HCT116 (cell line): Measurements from ENCODE around the gene PIP4K2B. TPM values are rescaled to one million over a fixed set of nuclear protein-coding genes. Genes with fewer than 3 reads are reported as not detected.

Source experiments
- ATAC-seq: fragments of 200-7000 bp; cut with Tn5 transposase; 2 replicates; pipeline ENCODE4 v1.9.1; 2020; ENCODE audit warnings: mild to moderate bottlenecking, moderate library complexity
- BruUV-seq: library from RNA; stranded (reverse); fragments of 400-500 nt; replicated peaks from 2 replicates; lab custom pipeline; 2021; lab: Mats Ljungman, UMichigan
- CTCF ChIA-PET: fragments of 300-600 bp; sonication (Branson Sonifier 250); formaldehyde crosslinking; loops from one replicate; lab custom pipeline; 2021; ENCODE audit warnings: antibody characterized with exemption; lab: Charles Lee
- POLR2A ChIA-PET: fragments of 300-600, 350-600 bp; sonication (Branson Sonifier 250); formaldehyde crosslinking; loops from one replicate; lab custom pipeline; 2021; ENCODE audit warnings: antibody characterized with exemption; lab: Charles Lee
- RAD21 ChIA-PET, 2 experiments: fragments of 300-600 bp; sonication (Branson Sonifier 250); formaldehyde crosslinking; loops; one replicate each; lab custom pipeline; 2023; ENCODE audit warnings: low total read pairs in 2 of 2; ENCODE audit not compliant: uncharacterized antibody in 2 of 2, unreplicated experiment in 2 of 2, low non-redundant PET in 1 of 2; lab: Charles Lee
- DNase-seq: peaks from one replicate; pipeline ENCODE4 v3.0.0-alpha.2; 2010; ENCODE audit warnings: low read depth, low spot score
- H2AFZ ChIP-seq: fragments of 200-600 bp; shearing (Covaris generic), sonication (generic); 2 replicates; pipeline ENCODE4 v1.6.1; 2017; ENCODE audit warnings: low read depth, mixed run types, mixed read lengths, antibody characterized with exemption, low read length; ENCODE audit not compliant: poor library complexity, severe bottlenecking
- H3K27ac ChIP-seq: 2 replicates; pipeline ENCODE4 v1.5.1; 2012; ENCODE audit warnings: low read depth, low read length
- H3K27me3 ChIP-seq: fragments of 200-600 bp; sonication (generic); 2 replicates; pipeline ENCODE4 v1.6.1; 2016; ENCODE audit warnings: mixed run types, low read length, mixed read lengths; ENCODE audit not compliant: insufficient read depth
- H3K36me3 ChIP-seq, 2 experiments: fragments of 200-500 bp in 1 of 2; fragments of 200-600 bp in 1 of 2; sonication (Bioruptor generic) in 1 of 2; sonication (generic) in 1 of 2; 2 replicates each; pipeline versions ENCODE4 v1.5.1 to v1.6.1; 2014 to 2016; ENCODE audit warnings: low read length in 2 of 2, inconsistent platforms in 1 of 2, mixed read lengths in 1 of 2, mixed run types in 1 of 2; ENCODE audit not compliant: insufficient read depth in 2 of 2, control insufficient read depth in 1 of 2
- H3K4me1 ChIP-seq, 2 experiments: fragments of 200-600 bp in 1 of 2; sonication (generic) in 1 of 2; 2 replicates each; pipeline versions ENCODE4 v1.5.1 to v1.6.1; 2012 to 2017; ENCODE audit warnings: low read length in 2 of 2, inconsistent platforms in 1 of 2, mild to moderate bottlenecking in 1 of 2, mixed read lengths in 1 of 2, mixed run types in 1 of 2, moderate library complexity in 1 of 2; ENCODE audit not compliant: insufficient read depth in 2 of 2, control insufficient read depth in 1 of 2
- H3K4me2 ChIP-seq: fragments of 200-600 bp; sonication (generic); 2 replicates; pipeline ENCODE4 v1.6.1; 2017; ENCODE audit warnings: mixed run types, low read length, mixed read lengths
- H3K4me3 ChIP-seq, 2 experiments: fragments of 200-600 bp in 1 of 2; sonication (generic) in 1 of 2; replicated peaks in 1 of 2; 2 replicates each; pipeline ENCODE4 v1.5.1; 2011 to 2016; ENCODE audit warnings: low read length in 2 of 2, control low read depth in 1 of 2, low read depth in 1 of 2, mild to moderate bottlenecking in 1 of 2, mixed read lengths in 1 of 2, mixed run types in 1 of 2
- H3K79me2 ChIP-seq: fragments of 200-600 bp; sonication (generic); 2 replicates; pipeline ENCODE4 v1.6.1; 2017; ENCODE audit warnings: mild to moderate bottlenecking, mixed run types, low read length, moderate library complexity, mixed read lengths; ENCODE audit not compliant: insufficient read depth
- H3K9ac ChIP-seq: fragments of 200-600 bp; sonication (generic); 2 replicates; pipeline ENCODE4 v1.6.1; 2016; ENCODE audit warnings: low read length, mixed read lengths
- H3K9me2 ChIP-seq: fragments of 200-600 bp; sonication (generic), shearing (Covaris generic); 2 replicates; pipeline ENCODE4 v1.6.1; 2017; ENCODE audit warnings: mixed run types, mild to moderate bottlenecking, moderate library complexity; ENCODE audit not compliant: insufficient read depth
- H3K9me3 ChIP-seq, 2 experiments: fragments of 200-500 bp in 1 of 2; fragments of 200-600 bp in 1 of 2; sonication (Bioruptor generic) in 1 of 2; sonication (generic) in 1 of 2; 2 replicates each; pipeline ENCODE4 v1.6.1; 2014 to 2017; ENCODE audit warnings: low read length in 2 of 2, mixed read lengths in 2 of 2, inconsistent platforms in 1 of 2, low read depth in 1 of 2, mild to moderate bottlenecking in 1 of 2, mixed run types in 1 of 2, moderate library complexity in 1 of 2; ENCODE audit not compliant: control insufficient read depth in 1 of 2, insufficient read depth in 1 of 2
- H4K20me1 ChIP-seq: fragments of 200-600 bp; sonication (generic), shearing (Covaris generic); 2 replicates; pipeline ENCODE4 v1.6.1; 2017; ENCODE audit warnings: mixed run types, mild to moderate bottlenecking, moderate library complexity; ENCODE audit not compliant: insufficient read depth
- CBX3 ChIP-seq: IDR thresholded peaks from 2 replicates; pipeline ENCODE4 v1.6.1; 2012; ENCODE audit warnings: low read depth
- CEBPB ChIP-seq: IDR thresholded peaks from 2 replicates; pipeline ENCODE4 v1.6.1; 2012; ENCODE audit warnings: low read depth
- EGR1 ChIP-seq: IDR thresholded peaks from 2 replicates; pipeline ENCODE4 v1.6.1; 2012; ENCODE audit warnings: low read depth
- EZH2 ChIP-seq: fragments of 200-600 bp; sonication (generic); IDR thresholded peaks from 2 replicates; pipeline ENCODE4 v1.6.1; 2017; ENCODE audit warnings: antibody characterized with exemption, mixed run types
- EZH2phosphoT487 ChIP-seq: fragments of 200-600 bp; IDR thresholded peaks from 2 replicates; pipeline ENCODE4 v1.6.1; 2018; ENCODE audit warnings: antibody characterized with exemption, borderline replicate concordance
- POLR2A ChIP-seq: IDR thresholded peaks from 2 replicates; pipeline ENCODE4 v1.7.0; 2011; ENCODE audit warnings: borderline replicate concordance; ENCODE audit not compliant: insufficient read depth, insufficient read length; ENCODE audit errors: extremely low read depth
- POLR2AphosphoS5 ChIP-seq: IDR thresholded peaks from 2 replicates; pipeline ENCODE4 v1.6.1; 2011; ENCODE audit warnings: mild to moderate bottlenecking, low read depth, low read length, moderate library complexity
- RAD21 ChIP-seq: IDR thresholded peaks from 2 replicates; pipeline ENCODE4 v1.6.1; 2012; ENCODE audit warnings: low read depth, mild to moderate bottlenecking
- SIN3A ChIP-seq: IDR thresholded peaks from 2 replicates; pipeline ENCODE4 v1.6.1; 2012; ENCODE audit warnings: low read depth
- SP1 ChIP-seq: IDR thresholded peaks from 2 replicates; pipeline ENCODE4 v1.6.1; 2012; ENCODE audit warnings: low read depth
- SRF ChIP-seq: IDR thresholded peaks from 2 replicates; pipeline ENCODE4 v1.6.1; 2012; ENCODE audit warnings: low read depth
- YY1 ChIP-seq: IDR thresholded peaks from 2 replicates; pipeline ENCODE4 v1.6.1; 2011; ENCODE audit warnings: low read length, low read depth, moderate library complexity, mild to moderate bottlenecking; ENCODE audit not compliant: insufficient replicate concordance; ENCODE audit errors: extremely low read depth
- ZFX ChIP-seq: fragments of 450-650 bp; IDR thresholded peaks from 2 replicates; pipeline ENCODE4 v1.6.1; 2017
- intact Hi-C: fragments of 100-400 bp; cut with micrococcal nuclease; formaldehyde crosslinking; loops from 2 replicates; pipeline ENCODE4 v1.10.0; 2022
- total RNA-seq: library from RNA; stranded (reverse); gene quantifications from one replicate; pipeline ENCODE4 v1.2.1, GENCODE V29; 2021; ENCODE audit not compliant: unreplicated experiment
- TF ChIP-seq, protein P1 (sequence below): IDR thresholded peaks from 2 replicates; pipeline ENCODE4 v1.6.1; 2012
- TF ChIP-seq, protein P2 (sequence below): IDR thresholded peaks from 2 replicates; pipeline ENCODE4 v1.6.1; 2012
- TF ChIP-seq, protein P3 (sequence below), 3 experiments: fragments of 200-600 bp in 1 of 3; sonication (generic) in 1 of 3; IDR thresholded peaks in 2 of 3; conservative IDR thresholded peaks in 1 of 3; 2 replicates each; pipeline ENCODE4 v1.5.1; 2012 to 2017; ENCODE audit warnings: low read depth in 2 of 3, low read length in 2 of 3, antibody characterized with exemption in 1 of 3, borderline replicate concordance in 1 of 3, control low read depth in 1 of 3, mild to moderate bottlenecking in 1 of 3, mixed read lengths in 1 of 3, mixed run types in 1 of 3, moderate library complexity in 1 of 3; ENCODE audit not compliant: insufficient read depth in 1 of 3

Gene PIP4K2B
- total RNA-seq, 1 experiment from 2014 or later: 40.3 TPM

DNA sequence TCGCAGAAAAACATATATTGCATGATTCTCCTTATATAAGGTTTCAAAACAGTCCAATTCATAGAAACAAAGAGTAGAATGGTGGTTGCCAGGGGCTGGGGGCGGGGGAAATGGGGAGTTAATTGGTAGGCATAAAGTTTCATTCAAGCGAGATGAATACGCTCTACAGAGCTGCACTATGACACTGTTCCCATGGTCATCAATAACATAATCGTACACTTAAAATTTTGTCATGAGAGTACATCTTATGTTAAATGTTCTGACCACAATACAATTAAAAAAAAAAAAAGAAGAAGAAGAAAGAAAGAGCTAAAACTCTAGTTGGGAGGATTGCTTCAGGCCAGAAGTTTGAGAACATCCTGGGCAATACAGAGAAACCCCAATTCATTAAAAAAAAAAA is 5.1 kb downstream of the PIP4K2B start:
- no peak overlapping the region for H3K4me3 ChIP-seq
- ChIA-PET RAD21 (no interaction called here), POLR2A (no interaction called here), CTCF (interaction anchor here (0.7 kb wide), 1 partner anchor 77 kb away, joined by 5 read pairs; no protein-coding TSS in a partner anchor)
- TF ChIP-seq EZH2 (no peak), ZFX (no peak), CBX3 (no peak), EZH2phosphoT487 (no peak), YY1 (no peak)
- TF ChIP-seq, protein P1, sequence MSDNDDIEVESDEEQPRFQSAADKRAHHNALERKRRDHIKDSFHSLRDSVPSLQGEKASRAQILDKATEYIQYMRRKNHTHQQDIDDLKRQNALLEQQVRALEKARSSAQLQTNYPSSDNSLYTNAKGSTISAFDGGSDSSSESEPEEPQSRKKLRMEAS: no peak
- TF ChIP-seq, protein P2, sequence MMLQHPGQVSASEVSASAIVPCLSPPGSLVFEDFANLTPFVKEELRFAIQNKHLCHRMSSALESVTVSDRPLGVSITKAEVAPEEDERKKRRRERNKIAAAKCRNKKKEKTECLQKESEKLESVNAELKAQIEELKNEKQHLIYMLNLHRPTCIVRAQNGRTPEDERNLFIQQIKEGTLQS: no peak
- ATAC-seq (no peak), DNase-seq (no peak)
- no peaks in the 10 kb centered on the region for H4K20me1 ChIP-seq
- H3K9me3 ChIP-seq: no peaks in the 10 kb centered on the region
- no peak overlapping the region for H3K4me2 ChIP-seq
- H3K36me3 ChIP-seq: peaks cover 0 to 5% of the 10 kb centered on the region in 2 experiments; a peak in 2 of 4 replicates
- H2AFZ ChIP-seq: no peak overlapping the region
- no TSS peak for BruUV-seq
- no peak overlapping the region for H3K27ac ChIP-seq
- no peaks in the 10 kb centered on the region for H3K27me3 ChIP-seq
- H3K9me2 ChIP-seq: no peaks in the 10 kb centered on the region
- H3K9ac ChIP-seq: no peak overlapping the region
- H3K79me2 ChIP-seq: peaks cover 67% of the 10 kb centered on the region
- intact Hi-C loops: no loop called here
- H3K4me1 ChIP-seq: peaks cover 6 to 12% of the 10 kb centered on the region in 2 experiments; a peak in 2 of 4 replicates

DNA sequence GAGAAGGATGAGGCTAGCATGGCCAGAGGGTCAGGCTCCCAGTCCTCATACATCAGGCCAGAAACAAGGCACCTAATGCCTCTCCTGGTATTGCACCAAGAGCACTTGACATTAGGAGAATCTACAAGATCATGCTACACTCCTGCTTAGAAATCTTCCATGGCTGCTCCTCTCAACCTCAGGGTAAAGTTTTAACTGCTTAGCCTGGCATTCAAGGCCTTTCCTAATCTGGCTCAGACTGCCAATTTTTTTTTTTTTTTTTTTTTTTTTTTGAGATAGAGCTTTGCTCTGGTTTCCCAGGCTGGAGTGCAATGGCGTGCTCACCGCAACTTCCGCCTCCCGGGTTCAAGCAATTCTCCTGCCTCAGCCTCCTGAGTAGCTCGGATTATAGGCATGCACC is 8.2 kb downstream of the PIP4K2B start:
- RAD21 ChIA-PET: no interaction called here
- H4K20me1 ChIP-seq: no peaks in the 10 kb centered on the region
- intact Hi-C loops: no loop called here
- peaks cover 40% of the 10 kb centered on the region for H3K79me2 ChIP-seq
- no peaks in the 10 kb centered on the region for H3K9me2 ChIP-seq
- DNase-seq (no peak), ATAC-seq (no peak)
- no peaks in the 10 kb centered on the region for H3K27me3 ChIP-seq
- no peak overlapping the region for H3K27ac ChIP-seq
- H3K9me3 ChIP-seq: no peaks in the 10 kb centered on the region
- no peaks in the 10 kb centered on the region for H3K4me1 ChIP-seq
- BruUV-seq: no TSS peak
- no peak overlapping the region for H3K4me3 ChIP-seq
- POLR2A ChIA-PET: no interaction called here
- H2AFZ ChIP-seq: no peak overlapping the region
- CTCF ChIA-PET: no interaction called here
- no peak overlapping the region for H3K4me2 ChIP-seq
- H3K36me3 ChIP-seq: peaks cover 0 to 9% of the 10 kb centered on the region in 2 experiments; a peak in 2 of 4 replicates
- H3K9ac ChIP-seq: no peak overlapping the region
- no peak for TF ChIP-seq YY1
- TF ChIP-seq EZH2phosphoT487: no peak
- no peak for TF ChIP-seq POLR2A
- no peak for TF ChIP-seq POLR2AphosphoS5
- TF ChIP-seq CEBPB: no peak
- no peak for TF ChIP-seq CBX3
- TF ChIP-seq, protein P1: no peak
- TF ChIP-seq, protein P3, sequence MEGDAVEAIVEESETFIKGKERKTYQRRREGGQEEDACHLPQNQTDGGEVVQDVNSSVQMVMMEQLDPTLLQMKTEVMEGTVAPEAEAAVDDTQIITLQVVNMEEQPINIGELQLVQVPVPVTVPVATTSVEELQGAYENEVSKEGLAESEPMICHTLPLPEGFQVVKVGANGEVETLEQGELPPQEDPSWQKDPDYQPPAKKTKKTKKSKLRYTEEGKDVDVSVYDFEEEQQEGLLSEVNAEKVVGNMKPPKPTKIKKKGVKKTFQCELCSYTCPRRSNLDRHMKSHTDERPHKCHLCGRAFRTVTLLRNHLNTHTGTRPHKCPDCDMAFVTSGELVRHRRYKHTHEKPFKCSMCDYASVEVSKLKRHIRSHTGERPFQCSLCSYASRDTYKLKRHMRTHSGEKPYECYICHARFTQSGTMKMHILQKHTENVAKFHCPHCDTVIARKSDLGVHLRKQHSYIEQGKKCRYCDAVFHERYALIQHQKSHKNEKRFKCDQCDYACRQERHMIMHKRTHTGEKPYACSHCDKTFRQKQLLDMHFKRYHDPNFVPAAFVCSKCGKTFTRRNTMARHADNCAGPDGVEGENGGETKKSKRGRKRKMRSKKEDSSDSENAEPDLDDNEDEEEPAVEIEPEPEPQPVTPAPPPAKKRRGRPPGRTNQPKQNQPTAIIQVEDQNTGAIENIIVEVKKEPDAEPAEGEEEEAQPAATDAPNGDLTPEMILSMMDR (IDR thresholded peaks at IDR 0.05 in 2 of 3, conservative IDR thresholded peaks at IDR 0.05 in 1 of 3; ENCODE audit: borderline replicate concordance in 1 of 3, insufficient read depth in 1 of 3, low read depth in 2 of 3, low read length in 2 of 3): no peak
- TF ChIP-seq, protein P2: no peak
- TF ChIP-seq EGR1: no peak
- no peak for TF ChIP-seq SP1
- no peak for TF ChIP-seq SRF
- no peak for TF ChIP-seq RAD21
- no peak for TF ChIP-seq SIN3A
- TF ChIP-seq EZH2: no peak
